Activated naive CD4-positive, alpha-beta T cell treated with anti-CD3 and anti-CD28 coated beads, Interleukin-2, amount 10 ng/mL, durations not matched to agents 7 days and 5 days (primary cell): ENCODE results near the gene RIMBP2.

ENCODE experiments used
- CTCF ChIA-PET: fragments of 350-600 bp; sonication (Branson Sonifier 250); formaldehyde crosslinking; loops from one replicate; lab custom pipeline; 2021; ENCODE audit warnings: antibody characterized with exemption; lab: Charles Lee
- DNase-seq: peaks from one replicate; pipeline ENCODE4 v3.0.0-alpha.2; 2020
- H3K27ac Mint-ChIP-seq: one replicate; pipeline ENCODE4 v1.8.0; 2021; ENCODE audit warnings: mild to moderate bottlenecking, moderate library complexity, mixed read lengths
- H3K27me3 Mint-ChIP-seq: one replicate; pipeline ENCODE4 v1.8.0; 2021; ENCODE audit warnings: mild to moderate bottlenecking, mixed read lengths
- H3K36me3 Mint-ChIP-seq: one replicate; pipeline ENCODE4 v1.8.0; 2021; ENCODE audit warnings: mixed read lengths
- H3K4me1 Mint-ChIP-seq: one replicate; pipeline ENCODE4 v1.8.0; 2021; ENCODE audit warnings: mixed read lengths
- H3K4me3 Mint-ChIP-seq: one replicate; pipeline ENCODE4 v1.8.0; 2021; ENCODE audit warnings: mild to moderate bottlenecking, moderate library complexity, mixed read lengths
- H3K9me3 Mint-ChIP-seq: one replicate; pipeline ENCODE4 v1.8.0; 2021; ENCODE audit warnings: mixed read lengths

The RIMBP2 gene

DNA sequence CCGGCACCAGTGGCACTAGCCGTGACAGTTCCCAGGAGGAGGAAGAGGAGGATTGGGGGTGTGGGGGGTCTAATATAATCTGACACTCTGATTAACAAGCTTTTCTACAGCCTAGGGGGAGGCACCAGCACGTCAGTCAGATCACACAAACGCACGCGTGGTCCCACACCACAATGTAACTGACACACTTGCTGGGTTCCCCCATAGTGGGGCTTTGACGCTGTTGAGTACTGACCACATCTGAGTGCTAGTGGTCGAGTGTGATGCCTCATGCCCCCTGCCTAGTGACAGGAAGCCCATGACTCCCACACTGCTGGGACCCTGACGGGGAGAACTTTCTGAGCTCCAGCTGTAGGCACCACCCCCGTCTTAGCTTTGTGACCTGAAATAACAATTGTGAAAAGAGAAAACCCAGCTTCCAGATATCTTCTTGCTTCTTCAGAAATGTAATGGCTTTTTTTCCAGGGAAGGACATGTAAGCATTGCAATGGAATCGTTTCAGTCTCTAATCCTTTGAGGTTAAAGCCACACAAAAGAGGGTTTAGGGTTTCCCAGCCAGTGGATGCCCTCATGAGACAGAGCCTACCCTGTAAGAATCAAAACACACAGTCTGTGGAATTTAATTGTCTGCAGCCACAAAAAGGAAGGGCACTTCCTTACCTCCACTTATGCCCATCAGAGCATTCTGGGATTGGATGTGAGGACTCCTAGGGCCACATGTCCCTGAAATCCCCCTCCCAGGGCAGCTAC is 194.5 kb downstream of the RIMBP2 start:
- CTCF ChIA-PET: no interaction called here
- no peaks in the 10 kb centered on the region for H3K27me3 Mint-ChIP-seq
- H3K9me3 Mint-ChIP-seq: peaks cover 1% of the 10 kb centered on the region
- H3K27ac Mint-ChIP-seq: no peak overlapping the region
- H3K4me1 Mint-ChIP-seq: no peaks in the 10 kb centered on the region
- no peaks in the 10 kb centered on the region for H3K36me3 Mint-ChIP-seq
- H3K4me3 Mint-ChIP-seq: no peak overlapping the region
- no peak for DNase-seq

DNA sequence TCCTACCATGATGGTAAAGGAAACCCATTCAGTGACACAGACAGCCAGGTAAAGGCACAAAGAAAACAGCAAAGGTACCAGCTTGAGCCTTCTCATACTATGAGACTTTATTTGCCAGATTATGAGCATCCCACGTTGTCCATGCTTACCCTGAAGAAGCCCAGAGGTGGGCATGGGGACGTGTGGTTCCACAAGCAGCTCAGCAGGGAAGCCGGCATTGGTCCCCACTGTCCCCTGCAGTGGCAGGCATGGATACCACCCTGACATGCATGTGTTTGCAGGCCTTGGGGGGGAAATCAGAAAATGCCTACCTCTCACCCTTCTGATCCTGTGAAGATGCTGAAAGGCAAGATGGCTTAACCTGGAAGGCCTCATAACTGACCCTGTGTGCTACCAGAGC is 195.3 kb downstream of the RIMBP2 start:
- CTCF ChIA-PET: no interaction called here
- H3K36me3 Mint-ChIP-seq: no peaks in the 10 kb centered on the region
- no peak overlapping the region for H3K4me3 Mint-ChIP-seq
- H3K27me3 Mint-ChIP-seq: no peaks in the 10 kb centered on the region
- H3K27ac Mint-ChIP-seq: no peak overlapping the region
- peaks cover 5% of the 10 kb centered on the region for H3K9me3 Mint-ChIP-seq
- DNase-seq: no peak
- no peaks in the 10 kb centered on the region for H3K4me1 Mint-ChIP-seq

DNA sequence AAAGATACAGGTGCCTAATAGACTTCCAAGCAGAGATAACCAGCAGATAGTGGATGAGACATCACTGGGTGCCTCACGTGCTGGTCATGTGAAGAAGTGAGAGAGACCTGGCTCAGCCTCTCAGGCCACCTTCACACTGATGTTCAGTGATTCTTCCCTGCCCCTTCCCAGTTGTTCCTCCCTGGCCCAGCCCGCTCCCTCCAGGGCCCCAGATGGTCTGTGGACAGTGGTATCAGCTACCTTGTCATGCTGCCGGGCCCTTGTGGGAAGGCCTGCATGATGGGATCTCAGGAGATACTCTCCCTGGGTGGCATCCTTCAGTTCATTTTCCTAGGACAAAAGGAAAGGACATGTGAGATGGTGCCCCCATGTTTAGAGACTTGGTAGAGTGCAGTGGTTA is 198.5 kb downstream of the RIMBP2 start:
- DNase-seq: no peak
- H3K4me3 Mint-ChIP-seq: no peak overlapping the region
- CTCF ChIA-PET: no interaction called here
- no peaks in the 10 kb centered on the region for H3K36me3 Mint-ChIP-seq
- H3K27ac Mint-ChIP-seq: no peak overlapping the region
- H3K9me3 Mint-ChIP-seq: peaks cover 8% of the 10 kb centered on the region
- no peaks in the 10 kb centered on the region for H3K27me3 Mint-ChIP-seq
- no peaks in the 10 kb centered on the region for H3K4me1 Mint-ChIP-seq

DNA sequence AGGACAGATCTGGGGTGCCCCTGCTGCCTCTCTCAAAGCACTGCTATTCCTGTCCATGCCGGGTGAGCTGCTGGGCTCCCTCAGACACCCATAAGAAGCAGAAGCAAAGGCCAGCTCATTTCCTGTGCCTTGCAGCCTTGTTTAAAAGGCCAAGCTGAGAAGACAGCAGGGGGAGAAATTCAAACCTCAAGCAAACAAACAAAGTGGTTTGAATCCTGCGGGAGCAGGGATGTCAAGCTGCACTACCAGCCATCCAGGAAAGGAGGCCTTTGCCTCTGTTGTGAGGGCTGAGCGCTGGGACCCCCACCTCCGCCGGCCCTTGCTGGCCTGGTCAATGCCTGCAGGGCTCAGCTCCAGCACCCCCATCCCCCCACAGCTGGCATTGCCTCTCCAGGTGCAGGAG is 201.9 kb downstream of the RIMBP2 start:
- Mint-ChIP-seq H3K36me3 (no peaks in the 10 kb centered on the region), H3K27me3 (no peaks in the 10 kb centered on the region), H3K4me3 (no peak overlapping the region), H3K4me1 (no peaks in the 10 kb centered on the region), H3K9me3 (peaks cover 8% of the 10 kb centered on the region), H3K27ac (no peak overlapping the region)
- CTCF ChIA-PET: no interaction called here
- DNase-seq: no peak

DNA sequence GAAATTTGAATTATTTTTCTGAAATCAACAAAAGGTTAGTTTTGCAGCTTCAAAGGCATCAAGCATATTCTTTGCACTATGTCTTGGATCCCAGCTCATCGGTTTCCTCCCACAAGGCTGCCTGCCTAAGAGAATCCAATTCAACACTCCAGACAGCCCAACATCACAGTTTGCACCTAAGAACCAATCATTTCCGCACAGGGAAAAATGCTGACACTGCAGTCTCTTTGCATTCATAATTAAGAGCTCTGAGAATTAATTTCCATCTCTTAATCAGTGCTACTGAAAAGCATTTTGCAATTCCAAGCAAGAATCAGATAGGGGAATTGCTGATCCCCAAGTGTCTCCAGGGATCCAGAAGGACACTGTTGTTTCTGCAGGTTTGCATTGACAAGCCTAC is 202.5 kb downstream of the RIMBP2 start:
- no peaks in the 10 kb centered on the region for H3K4me1 Mint-ChIP-seq
- H3K27ac Mint-ChIP-seq: no peak overlapping the region
- no peak for DNase-seq
- peaks cover 8% of the 10 kb centered on the region for H3K9me3 Mint-ChIP-seq
- H3K36me3 Mint-ChIP-seq: no peaks in the 10 kb centered on the region
- H3K4me3 Mint-ChIP-seq: no peak overlapping the region
- CTCF ChIA-PET: no interaction called here
- no peaks in the 10 kb centered on the region for H3K27me3 Mint-ChIP-seq

DNA sequence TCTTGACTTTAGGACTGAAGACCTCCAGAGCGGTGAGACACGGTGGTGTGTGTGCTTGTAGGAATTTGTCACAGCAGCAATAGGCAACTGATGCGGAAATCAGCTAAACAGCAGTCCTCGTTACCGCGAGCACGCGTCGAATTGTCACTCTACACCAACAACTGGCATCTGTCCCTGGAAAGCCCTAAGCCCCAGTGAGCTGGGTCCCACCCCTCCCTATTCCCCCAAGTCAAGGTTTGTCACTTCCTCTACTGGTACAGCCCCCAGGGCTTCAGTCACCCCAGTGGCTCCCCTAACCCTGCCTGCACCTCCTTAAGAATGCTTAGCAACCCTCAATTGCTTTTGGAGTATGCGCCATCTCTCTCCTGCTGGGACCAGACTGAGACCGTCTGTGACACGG is 204.8 kb downstream of the RIMBP2 start:
- no peaks in the 10 kb centered on the region for H3K4me1 Mint-ChIP-seq
- H3K27ac Mint-ChIP-seq: no peak overlapping the region
- CTCF ChIA-PET: no interaction called here
- no peak for DNase-seq
- no peak overlapping the region for H3K4me3 Mint-ChIP-seq
- peaks cover 7% of the 10 kb centered on the region for H3K9me3 Mint-ChIP-seq
- no peaks in the 10 kb centered on the region for H3K27me3 Mint-ChIP-seq
- no peaks in the 10 kb centered on the region for H3K36me3 Mint-ChIP-seq

DNA sequence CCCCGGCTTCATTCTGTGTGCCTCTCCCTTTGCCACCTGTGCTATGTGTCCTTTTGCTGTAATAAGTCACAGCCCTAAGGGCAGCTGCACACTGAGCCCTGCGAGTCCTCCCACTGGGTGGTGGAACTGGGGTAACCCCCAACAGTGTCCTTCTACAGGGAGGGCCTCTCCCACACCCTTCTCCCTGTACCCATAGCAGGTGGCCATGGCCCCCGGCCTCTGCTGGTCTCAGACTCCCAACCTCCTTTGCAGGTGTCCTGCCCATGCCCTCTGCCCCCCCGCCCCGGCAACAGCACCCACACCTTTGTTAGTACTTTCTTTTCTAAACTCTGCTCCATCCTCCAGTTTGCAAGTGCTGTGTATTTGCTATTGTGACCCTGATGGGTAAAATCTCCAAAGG is 206.6 kb downstream of the RIMBP2 start:
- CTCF ChIA-PET: no interaction called here
- H3K27me3 Mint-ChIP-seq: no peaks in the 10 kb centered on the region
- no peaks in the 10 kb centered on the region for H3K36me3 Mint-ChIP-seq
- peaks cover 3% of the 10 kb centered on the region for H3K9me3 Mint-ChIP-seq
- H3K4me1 Mint-ChIP-seq: no peaks in the 10 kb centered on the region
- H3K27ac Mint-ChIP-seq: no peak overlapping the region
- DNase-seq: no peak
- H3K4me3 Mint-ChIP-seq: no peak overlapping the region

DNA sequence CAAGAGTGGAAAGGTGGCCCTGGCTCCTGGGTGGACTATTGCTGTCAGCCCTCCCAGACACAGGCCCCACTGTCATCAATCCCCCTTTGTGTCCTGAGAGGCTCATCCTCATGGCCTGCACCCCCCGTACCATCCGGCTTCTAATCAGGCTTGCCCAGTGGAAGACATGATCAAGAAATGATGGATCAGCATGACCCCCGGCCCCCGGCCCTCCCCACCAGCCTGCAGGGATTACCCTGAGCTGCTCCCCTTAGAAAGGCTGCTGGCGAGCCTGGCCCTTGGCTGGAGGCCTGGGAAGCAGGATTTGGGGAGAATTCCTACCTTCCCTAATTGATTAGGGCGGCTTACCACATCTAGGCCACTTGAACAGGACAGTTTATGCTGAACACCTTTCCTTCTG is 207.3 kb downstream of the RIMBP2 start:
- no peaks in the 10 kb centered on the region for H3K4me1 Mint-ChIP-seq
- H3K4me3 Mint-ChIP-seq: no peak overlapping the region
- H3K36me3 Mint-ChIP-seq: no peaks in the 10 kb centered on the region
- H3K9me3 Mint-ChIP-seq: peaks cover 3% of the 10 kb centered on the region
- CTCF ChIA-PET: no interaction called here
- no peak overlapping the region for H3K27ac Mint-ChIP-seq
- H3K27me3 Mint-ChIP-seq: no peaks in the 10 kb centered on the region
- DNase-seq: no peak

DNA sequence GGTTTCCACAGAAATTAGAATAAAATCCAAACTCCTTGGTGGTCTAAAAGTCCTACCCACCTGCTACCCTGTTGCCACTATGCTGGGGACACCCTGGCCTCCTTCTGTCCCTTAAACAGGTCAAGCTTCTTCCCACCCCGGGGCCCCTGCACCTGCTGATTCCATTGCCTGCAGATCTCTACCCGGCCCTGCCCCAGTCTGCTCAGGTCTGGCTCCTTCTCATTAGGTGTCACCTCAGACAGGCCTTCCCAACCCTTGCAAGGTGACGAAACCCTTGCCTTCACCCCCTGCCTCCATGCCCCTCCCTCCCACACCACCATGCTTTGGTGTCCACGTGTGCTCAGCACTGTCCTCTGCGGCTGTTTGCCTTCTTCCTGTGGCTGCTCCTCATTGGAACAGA is 207.8 kb downstream of the RIMBP2 start:
- H3K27me3 Mint-ChIP-seq: no peaks in the 10 kb centered on the region
- H3K36me3 Mint-ChIP-seq: no peaks in the 10 kb centered on the region
- peaks cover 3% of the 10 kb centered on the region for H3K9me3 Mint-ChIP-seq
- no peak overlapping the region for H3K4me3 Mint-ChIP-seq
- CTCF ChIA-PET: no interaction called here
- no peak overlapping the region for H3K27ac Mint-ChIP-seq
- DNase-seq: no peak
- H3K4me1 Mint-ChIP-seq: no peaks in the 10 kb centered on the region

DNA sequence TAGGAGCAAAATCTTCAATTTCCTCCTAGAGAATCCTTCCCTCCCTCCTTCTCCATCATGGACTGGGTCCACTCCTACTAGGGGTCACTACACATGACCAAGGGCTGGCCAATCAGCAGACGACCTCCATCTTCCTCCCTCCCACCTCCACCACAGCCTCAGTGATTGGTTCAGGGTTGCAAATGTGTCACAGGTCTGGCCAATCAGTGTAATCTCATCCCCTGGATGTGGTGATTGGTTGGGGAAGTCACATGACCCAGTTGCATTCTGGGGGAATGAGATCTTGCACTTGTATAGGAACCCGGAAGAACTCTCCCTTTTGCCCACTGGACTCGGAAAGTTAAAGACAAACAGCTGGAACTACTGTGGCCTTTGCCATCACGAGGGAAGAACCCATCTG is 209.3 kb downstream of the RIMBP2 start:
- Mint-ChIP-seq H3K27me3 (no peaks in the 10 kb centered on the region), H3K27ac (no peak overlapping the region), H3K4me3 (no peak overlapping the region), H3K36me3 (no peaks in the 10 kb centered on the region), H3K4me1 (no peaks in the 10 kb centered on the region), H3K9me3 (peaks cover 3% of the 10 kb centered on the region)
- CTCF ChIA-PET: no interaction called here
- DNase-seq: no peak

DNA sequence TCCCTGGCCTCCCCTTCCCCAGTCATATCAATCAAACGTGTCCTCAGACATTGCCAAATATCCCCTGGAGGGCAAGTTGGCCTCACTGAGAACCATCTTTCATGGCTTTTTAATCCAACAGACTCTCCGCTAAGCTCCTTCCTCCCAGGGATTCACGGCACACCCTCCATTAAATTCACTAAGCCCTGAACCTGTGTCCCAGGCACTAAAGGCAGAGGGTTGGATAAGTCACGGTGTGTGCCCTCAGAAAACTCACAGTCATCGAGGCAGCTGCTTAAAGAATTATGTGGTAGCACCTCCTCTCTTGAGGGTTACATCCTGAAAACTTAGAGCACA is 211.3 kb downstream of the RIMBP2 start:
- no peaks in the 10 kb centered on the region for H3K36me3 Mint-ChIP-seq
- no peaks in the 10 kb centered on the region for H3K27me3 Mint-ChIP-seq
- H3K4me1 Mint-ChIP-seq: no peaks in the 10 kb centered on the region
- H3K4me3 Mint-ChIP-seq: no peak overlapping the region
- CTCF ChIA-PET: no interaction called here
- peaks cover 3% of the 10 kb centered on the region for H3K9me3 Mint-ChIP-seq
- no peak for DNase-seq
- no peak overlapping the region for H3K27ac Mint-ChIP-seq

DNA sequence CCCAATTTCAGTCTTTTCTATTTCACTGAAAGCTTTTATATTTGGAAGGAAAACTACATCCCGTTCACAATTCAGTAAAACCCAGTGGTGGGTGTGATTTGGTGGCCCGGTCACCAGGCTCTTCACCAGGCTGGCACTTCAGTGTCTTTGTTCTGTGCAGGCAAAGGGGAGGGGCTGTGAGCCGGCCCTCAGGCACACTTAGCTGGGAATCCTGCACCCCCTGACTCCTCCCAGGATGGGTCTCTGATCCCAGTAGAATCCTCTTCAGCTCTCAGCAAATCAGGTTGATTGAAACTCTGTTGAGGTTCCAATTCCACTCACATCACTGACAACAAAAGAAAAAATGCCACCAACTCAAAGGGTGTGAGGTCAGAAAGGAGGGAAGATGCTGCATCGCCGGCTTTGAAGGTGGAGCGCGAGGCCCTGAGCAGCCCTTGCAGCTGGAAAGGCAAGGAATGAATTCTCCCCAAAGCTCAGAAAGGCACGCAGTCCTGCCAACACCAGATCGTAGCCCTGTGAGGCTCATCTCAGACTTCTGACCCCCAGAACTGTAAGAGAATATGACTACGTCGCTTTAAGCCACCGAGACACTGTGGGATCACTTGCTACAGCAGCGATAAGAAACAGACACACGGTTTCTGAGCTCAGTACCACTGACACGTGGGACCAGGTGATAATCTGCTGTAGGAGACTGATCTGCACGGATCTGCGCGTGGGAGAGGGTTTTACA is 211.8 kb downstream of the RIMBP2 start:
- Mint-ChIP-seq H3K27me3 (no peaks in the 10 kb centered on the region), H3K4me3 (no peak overlapping the region), H3K4me1 (no peaks in the 10 kb centered on the region), H3K36me3 (no peaks in the 10 kb centered on the region), H3K27ac (no peak overlapping the region), H3K9me3 (peaks cover 6% of the 10 kb centered on the region)
- CTCF ChIA-PET: no interaction called here
- no peak for DNase-seq

DNA sequence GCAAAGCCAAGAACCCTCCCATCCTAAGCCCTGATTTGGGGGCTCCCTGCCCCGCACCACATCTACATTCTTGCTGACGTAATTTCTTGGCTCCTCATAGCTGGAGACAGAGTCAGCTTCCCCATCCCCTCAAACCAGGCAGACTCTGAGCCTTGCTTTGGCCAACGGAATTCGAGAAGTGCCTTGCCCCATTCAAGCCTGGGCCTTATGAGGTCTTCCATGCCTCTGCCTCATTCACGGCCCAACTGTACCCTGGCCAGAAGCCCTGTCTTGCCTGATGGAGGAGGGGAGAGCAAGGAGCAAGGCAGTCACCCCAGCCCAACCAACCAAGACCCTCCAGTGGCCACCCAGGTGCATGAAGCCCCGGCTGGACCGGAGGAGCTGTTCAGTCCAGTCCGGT is 214.3 kb downstream of the RIMBP2 start:
- H3K36me3 Mint-ChIP-seq: no peaks in the 10 kb centered on the region
- no peak for DNase-seq
- H3K27me3 Mint-ChIP-seq: no peaks in the 10 kb centered on the region
- H3K9me3 Mint-ChIP-seq: peaks cover 4% of the 10 kb centered on the region
- no peak overlapping the region for H3K27ac Mint-ChIP-seq
- CTCF ChIA-PET: no interaction called here
- no peaks in the 10 kb centered on the region for H3K4me1 Mint-ChIP-seq
- H3K4me3 Mint-ChIP-seq: no peak overlapping the region

DNA sequence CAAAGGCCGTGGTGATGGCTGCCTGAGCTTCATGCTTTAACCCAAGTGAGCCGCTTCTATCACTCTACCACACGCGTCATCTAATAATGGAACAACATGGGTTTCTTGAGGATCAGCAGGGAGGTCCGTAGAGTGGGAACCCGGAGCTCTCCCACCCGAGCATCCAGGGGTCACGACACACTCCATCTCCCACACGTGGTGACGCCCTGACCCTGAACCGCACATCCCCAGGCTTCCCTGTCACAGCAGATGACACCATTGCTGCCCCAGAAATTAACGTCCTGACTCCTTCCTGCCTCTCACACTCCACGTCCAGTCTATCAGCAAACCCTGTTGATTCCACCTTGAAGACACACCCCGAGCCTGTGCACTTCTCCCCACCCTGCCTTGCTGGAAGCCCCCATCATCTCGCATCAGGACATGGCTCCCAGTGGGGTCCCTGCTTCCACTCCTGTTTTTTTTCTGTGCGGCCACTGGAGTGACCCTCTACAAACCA is 215.2 kb downstream of the RIMBP2 start:
- Mint-ChIP-seq H3K27ac (no peak overlapping the region), H3K4me1 (no peaks in the 10 kb centered on the region), H3K4me3 (no peak overlapping the region), H3K36me3 (no peaks in the 10 kb centered on the region), H3K9me3 (peaks cover 3% of the 10 kb centered on the region), H3K27me3 (no peaks in the 10 kb centered on the region)
- DNase-seq: no peak
- CTCF ChIA-PET: no interaction called here

DNA sequence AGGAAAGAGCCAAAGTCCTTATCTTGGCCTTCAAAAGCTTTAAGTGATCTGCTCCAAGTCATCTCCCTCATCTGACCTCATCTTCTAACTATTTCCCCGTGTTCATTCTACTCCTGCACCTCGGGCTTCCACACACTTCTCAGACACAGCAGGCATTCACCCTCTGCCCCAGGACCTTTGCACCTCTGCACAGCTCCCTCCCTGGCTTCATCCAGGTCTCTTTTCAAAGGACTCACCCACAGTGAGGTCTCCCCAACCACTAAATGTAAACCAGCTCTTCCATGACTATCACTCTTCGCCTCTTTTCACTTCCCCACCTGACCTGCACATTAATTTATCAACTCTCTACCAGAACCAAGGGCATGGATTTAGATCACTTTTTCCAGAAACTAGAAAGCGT is 216.6 kb downstream of the RIMBP2 start:
- Mint-ChIP-seq H3K4me1 (no peaks in the 10 kb centered on the region), H3K27me3 (no peaks in the 10 kb centered on the region), H3K27ac (no peak overlapping the region), H3K4me3 (no peak overlapping the region), H3K9me3 (peaks cover 3% of the 10 kb centered on the region), H3K36me3 (no peaks in the 10 kb centered on the region)
- CTCF ChIA-PET: no interaction called here
- DNase-seq: no peak
